ENCODE measurements around the gene AHNAK2. TPM values are rescaled to one million over a fixed set of nuclear protein-coding genes. Genes with fewer than 3 reads are reported as not detected.

The AHNAK2 gene
- total and polyA plus RNA-seq, 9 of the 15 experiments (the other 6 are each of a cell fraction or from before 2014, with no cell fraction given) = 0.04 to 0.09 (median 0.04) TPM; not detected in 6

- TF ChIP-seq PHF21A (IDR thresholded peaks at IDR 0.05; ENCODE audit: borderline replicate concordance, low read depth) (no peak), TAF1 (IDR thresholded peaks at IDR 0.05; ENCODE audit: control insufficient read depth, extremely low read depth, insufficient read depth, low read length, severe bottlenecking) (peak; percentile 63), ADNP (tag; IDR thresholded peaks at IDR 0.05) (no peak), ASH1L (IDR thresholded peaks at IDR 0.05; ENCODE audit: borderline replicate concordance, low read depth, partially characterized antibody) (no peak), ZNF518B (CRISPR knock-in tag; IDR thresholded peaks at IDR 0.05) (no peak), ZNF3 (CRISPR knock-in tag; IDR thresholded peaks at IDR 0.05) (no peak), TFAP4 (CRISPR knock-in tag; IDR thresholded peaks at IDR 0.05; ENCODE audit: borderline replicate concordance) (no peak), ZBTB7A (IDR thresholded peaks at IDR 0.05; ENCODE audit: borderline replicate concordance, control insufficient read depth, low read depth, low read length) (peak; percentile 31), IRF9 (tag; IDR thresholded peaks at IDR 0.05) (no peak), ARID1B (IDR thresholded peaks at IDR 0.05) (no peak), ZNF408 (CRISPR knock-in tag; IDR thresholded peaks at IDR 0.05; ENCODE audit: low read depth) (no peak), USF1 (CRISPR knock-in tag; IDR thresholded peaks at IDR 0.05) (no peak), CCAR2 (IDR thresholded peaks at IDR 0.05; ENCODE audit: low read depth, low read length) (no peak), CEBPZ (IDR thresholded peaks at IDR 0.05; ENCODE audit: borderline replicate concordance, low read depth, low read length) (no peak), SIN3A (IDR thresholded peaks at IDR 0.05; ENCODE audit: borderline replicate concordance in 2 of 2, control insufficient read depth in 1 of 2, low read depth in 2 of 2, low read length in 2 of 2) (0 out of 4 replicates have a peak, but pooled peaks of 1 of the 2 experiments have one; percentile 24)
Measured at GRCh38 chr14:104977681-104978653, at the start of gene AHNAK2 (continued).

All from K562 (cell line).